ENCODE data around the gene PHACTR2.

Gene PHACTR2

GRCh38 chr6:143698759-143699429 is 21.1 kb downstream of the PHACTR2 start:
- FAIRE-seq, result no peak
- no peak for DNase-seq (ENCODE audit: insufficient read length, low spot score)

GRCh38 chr6:143699430-143699825 is 21.7 kb downstream of the PHACTR2 start:
- TF ChIP-seq POLR2A (IDR thresholded peaks at IDR 0.05; ENCODE audit: low read depth, low read length), result no peak
- DNase-seq (ENCODE audit: insufficient read length, low spot score), result no peak

More at GRCh38 chr6:143698759-143699429, 21.1 kb downstream of the PHACTR2 start:
- TF ChIP-seq POLR2A (IDR thresholded peaks at IDR 0.05; ENCODE audit: low read depth, low read length), result no peak

GRCh38 chr6:143700684-143701348 is 23.1 kb downstream of the PHACTR2 start:
- no peak for TF ChIP-seq POLR2A (IDR thresholded peaks at IDR 0.05; ENCODE audit: low read depth, low read length)
- FAIRE-seq (no peak), DNase-seq (ENCODE audit: insufficient read length, low spot score) (no peak)

More at GRCh38 chr6:143699430-143699825, 21.7 kb downstream of the PHACTR2 start:
- FAIRE-seq, result no peak

GRCh38 chr6:143701349-143702234 is 23.8 kb downstream of the PHACTR2 start:
- DNase-seq (ENCODE audit: insufficient read length, low spot score), result no peak
- TF ChIP-seq POLR2A (IDR thresholded peaks at IDR 0.05; ENCODE audit: low read depth, low read length), result no peak
- FAIRE-seq, result no peak

- no peak for DNase-seq (ENCODE audit: insufficient read length, low spot score)
- no peak for TF ChIP-seq POLR2A (IDR thresholded peaks at IDR 0.05; ENCODE audit: low read depth, low read length)
- no peak for FAIRE-seq
Observed at GRCh38 chr6:143705569-143705968, 27.8 kb downstream of the PHACTR2 start.

- DNase-seq (ENCODE audit: insufficient read length, low spot score), result no peak
- FAIRE-seq, result no peak
- no peak for TF ChIP-seq POLR2A (IDR thresholded peaks at IDR 0.05; ENCODE audit: low read depth, low read length)
Observed at GRCh38 chr6:143707697-143708096, 29.9 kb downstream of the PHACTR2 start.

- FAIRE-seq, result no peak
- TF ChIP-seq POLR2A (IDR thresholded peaks at IDR 0.05; ENCODE audit: low read depth, low read length), result no peak
- DNase-seq (ENCODE audit: insufficient read length, low spot score), result no peak
Observed at GRCh38 chr6:143708889-143709288, 31.1 kb downstream of the PHACTR2 start.

GRCh38 chr6:143711714-143712113 is 33.9 kb downstream of the PHACTR2 start:
- DNase-seq (ENCODE audit: insufficient read length, low spot score) (no peak), FAIRE-seq (no peak)
- no peak for TF ChIP-seq POLR2A (IDR thresholded peaks at IDR 0.05; ENCODE audit: low read depth, low read length)

- DNase-seq (ENCODE audit: insufficient read length, low spot score) (no peak), FAIRE-seq (no peak)
- TF ChIP-seq POLR2A (IDR thresholded peaks at IDR 0.05; ENCODE audit: low read depth, low read length), result no peak
Observed at GRCh38 chr6:143718472-143718871, 40.7 kb downstream of the PHACTR2 start.

GRCh38 chr6:143721642-143722041 is 43.9 kb downstream of the PHACTR2 start:
- TF ChIP-seq POLR2A (IDR thresholded peaks at IDR 0.05; ENCODE audit: low read depth, low read length), result no peak
- FAIRE-seq (no peak), DNase-seq (ENCODE audit: insufficient read length, low spot score) (no peak)

- no peak for FAIRE-seq
- DNase-seq (ENCODE audit: insufficient read length, low spot score), result no peak
- no peak for TF ChIP-seq POLR2A (IDR thresholded peaks at IDR 0.05; ENCODE audit: low read depth, low read length)
Observed at GRCh38 chr6:143724876-143725275, 47.1 kb downstream of the PHACTR2 start.

- FAIRE-seq (no peak), DNase-seq (ENCODE audit: insufficient read length, low spot score) (no peak)
- no peak for TF ChIP-seq POLR2A (IDR thresholded peaks at IDR 0.05; ENCODE audit: low read depth, low read length)
Observed at GRCh38 chr6:143726015-143726647, 48.4 kb downstream of the PHACTR2 start.

GRCh38 chr6:143727035-143727434 is 49.3 kb downstream of the PHACTR2 start:
- DNase-seq (ENCODE audit: insufficient read length, low spot score), result no peak
- FAIRE-seq, result no peak
- TF ChIP-seq POLR2A (IDR thresholded peaks at IDR 0.05; ENCODE audit: low read depth, low read length), result no peak

- FAIRE-seq (no peak), DNase-seq (ENCODE audit: insufficient read length, low spot score) (no peak)
- no peak for TF ChIP-seq POLR2A (IDR thresholded peaks at IDR 0.05; ENCODE audit: low read depth, low read length)
Observed at GRCh38 chr6:143731789-143732188, 54.0 kb downstream of the PHACTR2 start.

Data from H54 (cell line).